IPS-18a (cell line): Measurements from ENCODE around the gene IFT81.
"Not testable (repeated sequence)": the region's sequence is repeated elsewhere in the genome, so short reads cannot be mapped to it uniquely, and the experiment has no call there.

Experiments used
- H3K27ac ChIP-seq: one replicate; pipeline ENCODE4 v1.5.1; 2013; ENCODE audit warnings: low read length
- H3K27me3 ChIP-seq: one replicate; pipeline ENCODE4 v1.6.1; 2013; ENCODE audit warnings: mild to moderate bottlenecking, low read length; ENCODE audit not compliant: control insufficient read depth, insufficient read depth
- H3K36me3 ChIP-seq: one replicate; pipeline ENCODE4 v1.6.1; 2013; ENCODE audit warnings: low read depth, low read length; ENCODE audit not compliant: control insufficient read depth
- H3K4me1 ChIP-seq: one replicate; pipeline ENCODE4 v1.6.1; 2013; ENCODE audit warnings: low read depth, low read length; ENCODE audit not compliant: control insufficient read depth
- H3K4me3 ChIP-seq: one replicate; pipeline ENCODE4 v1.5.1; 2013; ENCODE audit warnings: low read length
- H3K9ac ChIP-seq: one replicate; pipeline ENCODE4 v1.6.1; 2013; ENCODE audit warnings: mild to moderate bottlenecking, low read length, moderate library complexity
- H3K9me3 ChIP-seq: one replicate; pipeline ENCODE4 v1.6.1; 2013; ENCODE audit warnings: low read depth, low read length; ENCODE audit not compliant: control insufficient read depth

The IFT81 gene

DNA sequence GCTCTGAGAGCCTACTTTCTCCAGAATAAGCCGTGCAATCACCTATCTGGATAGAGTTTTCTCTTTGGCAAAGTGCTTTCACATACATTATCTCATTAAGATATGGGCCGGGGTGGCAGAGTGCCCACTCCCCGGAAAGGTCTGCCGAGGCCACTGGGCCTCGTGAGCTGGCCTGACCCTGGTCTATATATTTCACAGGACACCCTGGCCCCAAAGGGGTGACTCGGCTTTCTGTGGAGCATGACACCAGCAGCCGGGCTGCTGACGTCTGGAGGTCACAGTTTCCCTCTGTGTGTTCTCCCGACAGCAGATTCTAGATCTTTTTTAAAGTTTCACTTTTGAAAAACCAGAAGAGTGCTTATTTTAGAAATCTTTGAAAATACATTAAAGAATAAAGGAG, 129.0 kb downstream of the IFT81 start:
- no peaks in the 10 kb centered on the region for H3K9me3 ChIP-seq
- no peaks in the 10 kb centered on the region for H3K36me3 ChIP-seq
- no peaks in the 10 kb centered on the region for H3K27me3 ChIP-seq
- no peaks in the 10 kb centered on the region for H3K4me1 ChIP-seq
- no peak overlapping the region for H3K27ac ChIP-seq
- H3K4me3 ChIP-seq = no peak overlapping the region
- H3K9ac ChIP-seq = no peak overlapping the region

GRCh38 chr12:110254971-110255540, 130.9 kb downstream of the IFT81 start:
- Histone ChIP-seq H3K4me3 (no peak overlapping the region), H3K27me3 (no peaks in the 10 kb centered on the region), H3K27ac (no peak overlapping the region), H3K36me3 (no peaks in the 10 kb centered on the region), H3K9me3 (no peaks in the 10 kb centered on the region), H3K4me1 (no peaks in the 10 kb centered on the region), H3K9ac (no peak overlapping the region)

GRCh38 chr12:110255890-110256456, 131.8 kb downstream of the IFT81 start:
- H3K27me3 ChIP-seq, H3K4me1 ChIP-seq, H3K9me3 ChIP-seq, H3K4me3 ChIP-seq, H3K27ac ChIP-seq, H3K9ac ChIP-seq, H3K36me3 ChIP-seq: not testable (repeated sequence)

GRCh38 chr12:110256780-110257431, 132.7 kb downstream of the IFT81 start:
- Histone ChIP-seq H3K4me3 (no peak overlapping the region), H3K4me1 (no peaks in the 10 kb centered on the region), H3K9ac (no peak overlapping the region), H3K27ac (no peak overlapping the region), H3K36me3 (no peaks in the 10 kb centered on the region), H3K27me3 (no peaks in the 10 kb centered on the region), H3K9me3 (no peaks in the 10 kb centered on the region)

- no peaks in the 10 kb centered on the region for H3K27me3 ChIP-seq
- H3K9me3 ChIP-seq = no peaks in the 10 kb centered on the region
- no peaks in the 10 kb centered on the region for H3K4me1 ChIP-seq
- H3K4me3 ChIP-seq = no peak overlapping the region
- no peak overlapping the region for H3K27ac ChIP-seq
- no peak overlapping the region for H3K9ac ChIP-seq
- no peaks in the 10 kb centered on the region for H3K36me3 ChIP-seq
Measured at GRCh38 chr12:110258466-110258865, 134.3 kb downstream of the IFT81 start.

GRCh38 chr12:110262442-110263388, 138.6 kb downstream of the IFT81 start:
- Histone ChIP-seq H3K4me3 (no peak overlapping the region), H3K4me1 (peaks cover 7% of the 10 kb centered on the region), H3K27me3 (no peaks in the 10 kb centered on the region), H3K9me3 (no peaks in the 10 kb centered on the region), H3K36me3 (no peaks in the 10 kb centered on the region), H3K27ac (no peak overlapping the region), H3K9ac (no peak overlapping the region)

DNA sequence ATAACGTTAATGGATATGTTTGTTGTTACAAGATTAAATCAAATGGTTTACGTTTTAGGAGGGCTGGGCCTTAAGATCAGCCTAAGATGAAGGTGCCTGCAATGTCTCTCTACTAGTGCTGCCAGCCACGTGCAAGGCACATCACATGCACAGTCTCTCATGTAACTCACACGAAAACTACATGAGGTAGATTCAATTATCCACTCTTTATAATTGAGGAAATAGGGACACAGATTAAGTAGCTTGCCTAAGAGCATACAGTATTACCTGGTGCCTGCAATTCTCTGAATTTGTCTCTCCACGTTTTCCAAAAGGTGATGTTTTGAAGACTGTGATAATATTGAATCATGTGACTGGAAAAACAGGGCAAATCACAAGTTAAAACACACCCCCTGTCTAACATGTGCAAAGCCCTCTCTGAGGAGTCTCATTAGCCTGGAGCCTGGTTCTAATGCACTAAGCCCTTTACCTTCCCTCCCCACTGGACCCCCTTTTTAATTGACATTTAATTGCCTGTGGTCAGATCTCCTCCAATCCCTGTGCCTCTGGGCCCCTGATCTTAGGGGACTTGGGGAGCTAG, 142.3 kb downstream of the IFT81 start:
- Histone ChIP-seq H3K4me3 (no peak overlapping the region), H3K27me3 (no peaks in the 10 kb centered on the region), H3K4me1 (peaks cover 29% of the 10 kb centered on the region), H3K27ac (no peak overlapping the region), H3K36me3 (no peaks in the 10 kb centered on the region), H3K9ac (no peak overlapping the region), H3K9me3 (no peaks in the 10 kb centered on the region)

DNA sequence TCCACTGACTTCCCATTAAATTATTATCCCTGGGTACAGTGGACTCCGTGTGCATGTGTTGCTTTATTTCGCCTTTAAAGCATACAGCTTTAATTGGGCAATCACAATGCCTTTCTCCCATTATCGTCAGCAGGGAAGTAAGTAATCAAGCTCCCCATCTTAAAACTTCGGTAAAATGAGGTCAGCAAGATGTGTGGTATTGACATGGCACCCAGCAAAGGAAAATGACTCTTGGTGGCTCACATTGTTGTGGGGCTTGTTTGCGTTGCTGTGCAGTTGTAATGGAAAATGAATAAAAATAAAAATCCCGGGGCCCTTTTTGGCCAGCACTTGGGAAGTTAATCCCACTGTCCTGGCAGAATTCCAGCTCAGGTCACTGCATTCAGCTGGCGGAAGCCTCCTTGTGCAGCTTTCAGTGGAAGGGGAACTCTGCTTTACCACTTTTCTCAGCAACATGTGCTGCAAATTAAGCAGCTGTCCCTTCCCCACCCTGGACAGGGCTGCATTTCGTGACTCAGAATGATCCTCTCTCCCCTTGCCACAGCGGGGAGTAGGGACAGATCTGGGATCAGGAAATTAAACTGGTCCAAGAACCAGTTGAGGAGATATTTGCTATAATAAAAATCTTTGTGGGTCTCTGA, 142.9 kb downstream of the IFT81 start:
- H3K9ac ChIP-seq = no peak overlapping the region
- no peaks in the 10 kb centered on the region for H3K36me3 ChIP-seq
- no peak overlapping the region for H3K27ac ChIP-seq
- no peaks in the 10 kb centered on the region for H3K27me3 ChIP-seq
- no peak overlapping the region for H3K4me3 ChIP-seq
- H3K9me3 ChIP-seq = no peaks in the 10 kb centered on the region
- peaks cover 29% of the 10 kb centered on the region for H3K4me1 ChIP-seq
